ENCODE results near the gene LCE1F. TPM values are rescaled to one million over a fixed set of nuclear protein-coding genes. Genes with fewer than 3 reads are reported as not detected.

The LCE1F gene
- total RNA-seq, 2 donors from 2014 or later, result not detected

- H3K9me3 ChIP-seq, result no peaks in the 10 kb centered on the region
- no peak for DNase-seq
- no peak for ATAC-seq
- intact Hi-C loops (cut with DNase I), result no loop called here
- H3K27me3 ChIP-seq, result no peaks in the 10 kb centered on the region
- H3K4me3 ChIP-seq, result no peak overlapping the region
- TF ChIP-seq POLR2A (IDR thresholded peaks at IDR 0.05), result no peak
- TF ChIP-seq, protein P1, sequence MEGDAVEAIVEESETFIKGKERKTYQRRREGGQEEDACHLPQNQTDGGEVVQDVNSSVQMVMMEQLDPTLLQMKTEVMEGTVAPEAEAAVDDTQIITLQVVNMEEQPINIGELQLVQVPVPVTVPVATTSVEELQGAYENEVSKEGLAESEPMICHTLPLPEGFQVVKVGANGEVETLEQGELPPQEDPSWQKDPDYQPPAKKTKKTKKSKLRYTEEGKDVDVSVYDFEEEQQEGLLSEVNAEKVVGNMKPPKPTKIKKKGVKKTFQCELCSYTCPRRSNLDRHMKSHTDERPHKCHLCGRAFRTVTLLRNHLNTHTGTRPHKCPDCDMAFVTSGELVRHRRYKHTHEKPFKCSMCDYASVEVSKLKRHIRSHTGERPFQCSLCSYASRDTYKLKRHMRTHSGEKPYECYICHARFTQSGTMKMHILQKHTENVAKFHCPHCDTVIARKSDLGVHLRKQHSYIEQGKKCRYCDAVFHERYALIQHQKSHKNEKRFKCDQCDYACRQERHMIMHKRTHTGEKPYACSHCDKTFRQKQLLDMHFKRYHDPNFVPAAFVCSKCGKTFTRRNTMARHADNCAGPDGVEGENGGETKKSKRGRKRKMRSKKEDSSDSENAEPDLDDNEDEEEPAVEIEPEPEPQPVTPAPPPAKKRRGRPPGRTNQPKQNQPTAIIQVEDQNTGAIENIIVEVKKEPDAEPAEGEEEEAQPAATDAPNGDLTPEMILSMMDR (IDR thresholded peaks at IDR 0.05), result no peak
- no peaks in the 10 kb centered on the region for H3K36me3 ChIP-seq (replicated peaks in 1 of 2; ENCODE audit: insufficient read depth in 1 of 2, low read depth in 2 of 2)
- no peak overlapping the region for H3K27ac ChIP-seq
- 69 to 78% methylated on average over 3 of the region's 3 CpGs for WGBS, 2 donors
- H3K4me1 ChIP-seq, result no peaks in the 10 kb centered on the region
These were observed 35.1 kb upstream of the LCE1F start for GRCh38 chr1:152739841-152740240.

DNA sequence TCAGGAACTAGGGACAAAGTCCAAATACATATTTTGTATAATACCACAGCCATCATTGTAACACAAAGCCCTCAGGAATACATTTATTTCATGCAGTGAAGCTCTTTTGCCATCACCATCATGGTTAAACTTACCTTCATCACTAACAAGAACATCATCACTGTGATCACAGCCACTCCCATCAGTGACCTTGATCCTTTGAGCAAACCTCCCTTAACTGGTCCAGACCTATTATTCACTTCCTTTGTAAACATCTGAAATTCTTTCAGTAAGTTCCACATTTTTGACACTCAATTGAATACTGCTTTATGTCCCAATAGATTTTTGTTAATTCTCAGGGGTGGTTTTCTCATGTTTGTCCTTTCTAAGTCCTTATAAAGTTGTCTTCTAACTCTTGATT, 33.3 kb upstream of the LCE1F start:
- Histone ChIP-seq H3K4me3 (no peak overlapping the region), H3K36me3 (replicated peaks in 1 of 2; ENCODE audit: insufficient read depth in 1 of 2, low read depth in 2 of 2) (no peaks in the 10 kb centered on the region), H3K9me3 (no peaks in the 10 kb centered on the region), H3K27ac (no peak overlapping the region), H3K4me1 (no peaks in the 10 kb centered on the region), H3K27me3 (no peaks in the 10 kb centered on the region)
- no peak for TF ChIP-seq POLR2A (IDR thresholded peaks at IDR 0.05)
- TF ChIP-seq, protein P1 (IDR thresholded peaks at IDR 0.05), result no peak
- no peak for ATAC-seq
- DNase-seq, result no peak
- intact Hi-C loops (cut with DNase I), result no loop called here

DNA sequence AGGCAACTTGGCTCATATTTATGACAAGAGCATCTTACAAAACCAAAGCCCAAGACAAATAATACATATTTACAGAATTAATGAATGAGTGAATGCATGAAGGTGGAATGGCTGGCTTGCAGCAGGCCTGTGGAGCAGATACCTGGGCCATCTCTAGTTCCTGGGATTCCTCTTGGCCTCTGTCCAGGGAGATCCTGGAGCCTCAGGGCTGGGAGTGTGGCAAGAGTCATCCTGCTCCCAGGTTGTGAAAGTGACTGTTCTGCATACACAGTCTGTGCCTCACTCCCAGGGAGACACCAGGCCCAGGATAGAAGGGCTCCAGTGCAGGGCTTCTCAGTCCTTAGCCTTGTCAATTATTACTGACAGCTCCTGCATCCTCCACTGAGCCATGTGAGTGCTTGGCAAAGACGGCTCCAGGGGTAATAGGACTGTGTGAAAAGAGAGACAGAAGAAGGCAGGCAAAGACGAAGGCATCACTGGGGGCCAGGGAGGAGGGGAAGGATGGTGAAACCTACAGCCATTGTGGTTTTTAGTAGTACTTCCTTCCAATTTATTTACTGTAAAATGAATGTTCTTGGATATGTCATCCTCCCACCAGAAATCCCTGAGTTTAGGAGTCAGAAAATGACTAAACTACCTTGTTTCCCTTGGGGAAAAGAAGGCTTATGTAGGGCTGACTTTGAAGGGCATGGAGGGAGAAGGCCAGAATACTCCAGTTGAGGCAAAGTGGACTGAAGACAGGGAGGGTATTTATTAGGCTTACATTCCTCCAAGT, 31.4 kb upstream of the LCE1F start:
- no peaks in the 10 kb centered on the region for H3K4me1 ChIP-seq
- TF ChIP-seq POLR2A (IDR thresholded peaks at IDR 0.05), result no peak
- intact Hi-C loops (cut with DNase I), result no loop called here

GRCh38 chr1:152745289-152745704, 29.6 kb upstream of the LCE1F start:
- ATAC-seq (no peak), DNase-seq (no peak)
- Histone ChIP-seq H3K4me1 (no peaks in the 10 kb centered on the region), H3K9me3 (no peaks in the 10 kb centered on the region), H3K36me3 (replicated peaks in 1 of 2; ENCODE audit: insufficient read depth in 1 of 2, low read depth in 2 of 2) (no peaks in the 10 kb centered on the region), H3K4me3 (no peak overlapping the region), H3K27me3 (no peaks in the 10 kb centered on the region), H3K27ac (no peak overlapping the region)
- intact Hi-C loops (cut with DNase I), result no loop called here
- WGBS, 2 donors, result 32 to 39% methylated on average over 4 of the region's 4 CpGs
- TF ChIP-seq POLR2A (IDR thresholded peaks at IDR 0.05), result no peak
- TF ChIP-seq, protein P1 (IDR thresholded peaks at IDR 0.05), result no peak

More for the DNA sequence above, 31.4 kb upstream of the LCE1F start:
- H3K27ac ChIP-seq, result no peak overlapping the region
- no peaks in the 10 kb centered on the region for H3K27me3 ChIP-seq
- no peaks in the 10 kb centered on the region for H3K9me3 ChIP-seq
- 49 to 52% methylated on average over 2 of the region's 2 CpGs for WGBS, 2 donors
- H3K4me3 ChIP-seq, result no peak overlapping the region
- no peak for DNase-seq
- ATAC-seq, result no peak
- H3K36me3 ChIP-seq (replicated peaks in 1 of 2; ENCODE audit: insufficient read depth in 1 of 2, low read depth in 2 of 2), result no peaks in the 10 kb centered on the region

DNA sequence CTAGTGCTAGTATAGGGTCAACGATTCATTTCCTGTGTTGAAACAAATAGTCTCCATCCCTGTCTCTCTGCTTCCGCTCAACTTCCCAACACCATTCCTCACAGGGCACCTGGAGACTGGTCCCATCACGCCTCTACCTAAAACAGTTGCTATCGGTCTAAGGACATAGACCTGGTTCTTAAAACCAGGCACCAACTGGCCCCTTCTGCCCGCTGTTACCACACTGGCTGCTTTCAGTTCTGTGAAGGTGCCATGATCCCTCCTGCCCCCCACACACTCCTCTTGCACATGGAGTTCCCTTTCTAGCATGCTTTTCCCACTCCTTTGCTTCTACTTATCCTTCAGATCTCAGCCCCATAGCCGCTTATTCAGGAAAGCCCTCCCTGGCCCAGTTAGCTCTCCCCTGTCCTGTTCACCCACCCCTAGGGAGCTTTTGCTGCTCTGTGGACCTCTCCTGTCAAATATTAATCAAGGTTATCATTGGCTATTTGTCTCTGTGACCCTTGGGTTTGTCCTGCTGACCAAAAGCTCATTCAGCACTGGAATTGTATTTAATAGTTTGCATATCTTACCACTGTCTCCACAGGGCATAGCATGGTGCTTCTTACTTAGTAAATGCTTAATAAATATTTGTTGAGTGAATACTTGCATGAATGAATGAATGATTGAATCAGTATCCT, 29.0 kb upstream of the LCE1F start:
- Histone ChIP-seq H3K9me3 (no peaks in the 10 kb centered on the region), H3K27me3 (no peaks in the 10 kb centered on the region), H3K36me3 (replicated peaks in 1 of 2; ENCODE audit: insufficient read depth in 1 of 2, low read depth in 2 of 2) (no peaks in the 10 kb centered on the region), H3K4me3 (no peak overlapping the region), H3K4me1 (no peaks in the 10 kb centered on the region), H3K27ac (no peak overlapping the region)
- intact Hi-C loops (cut with DNase I), result no loop called here
- DNase-seq, result no peak
- TF ChIP-seq, protein P1 (IDR thresholded peaks at IDR 0.05), result no peak
- TF ChIP-seq POLR2A (IDR thresholded peaks at IDR 0.05), result no peak
- 67 to 68% methylated on average over 6 of the region's 6 CpGs for WGBS, 2 donors
- ATAC-seq, result no peak
